A673 (cell line): ENCODE data around the gene RGL3. TPM values are rescaled to one million over a fixed set of nuclear protein-coding genes. Genes with fewer than 3 reads are reported as not detected.

Experiments used
- BruUV-seq: library from RNA; stranded (reverse); fragments of 400-500 nt; replicated peaks from 2 replicates; lab custom pipeline; 2021; lab: Mats Ljungman, UMichigan
- CTCF ChIA-PET: fragments of 300-600 bp; sonication (Branson Sonifier 250); formaldehyde crosslinking; loops from one replicate; lab custom pipeline; 2022; ENCODE audit warnings: antibody characterized with exemption; lab: Charles Lee
- POLR2A ChIA-PET: fragments of 300-600 bp; sonication (Branson Sonifier 250); formaldehyde crosslinking; loops from one replicate; lab custom pipeline; 2022; ENCODE audit warnings: antibody characterized with exemption; ENCODE audit not compliant: low non-redundant PET; lab: Charles Lee
- DNase-seq: peaks from one replicate; pipeline ENCODE4 v3.0.0-alpha.2; 2015; ENCODE audit warnings: low spot score
- H3K27ac ChIP-seq: fragments of 200-600 bp; sonication (generic); 2 replicates; pipeline ENCODE4 v1.5.1; 2016; ENCODE audit warnings: mixed run types, low read depth, mild to moderate bottlenecking, mixed read lengths, antibody characterized with exemption, low read length; ENCODE audit not compliant: poor library complexity, severe bottlenecking
- H3K27me3 ChIP-seq: fragments of 200-600 bp; sonication (generic); replicated peaks from 2 replicates; pipeline ENCODE4 v1.6.1; 2017; ENCODE audit warnings: mixed run types, low read depth, mild to moderate bottlenecking, mixed read lengths, antibody characterized with exemption, low read length; ENCODE audit not compliant: insufficient read depth, poor library complexity
- H3K36me3 ChIP-seq: fragments of 200-600 bp; sonication (generic); 2 replicates; pipeline ENCODE4 v1.6.1; 2016; ENCODE audit warnings: mixed run types, mild to moderate bottlenecking, mixed read lengths, antibody characterized with exemption, low read length; ENCODE audit not compliant: insufficient read depth, poor library complexity, severe bottlenecking
- H3K4me1 ChIP-seq: fragments of 200-600 bp; sonication (generic); 2 replicates; pipeline ENCODE4 v1.6.1; 2017; ENCODE audit warnings: mixed run types, mild to moderate bottlenecking, mixed read lengths, antibody characterized with exemption, low read length; ENCODE audit not compliant: insufficient read depth, poor library complexity, severe bottlenecking
- H3K4me3 ChIP-seq: fragments of 200-600 bp; sonication (generic); 2 replicates; pipeline ENCODE4 v1.5.1; 2016; ENCODE audit warnings: low read depth, mixed run types, mild to moderate bottlenecking, mixed read lengths, low read length; ENCODE audit not compliant: poor library complexity, severe bottlenecking
- H3K9me3 ChIP-seq: fragments of 200-600 bp; sonication (generic); 2 replicates; pipeline ENCODE4 v1.6.1; 2016; ENCODE audit warnings: mixed run types, low read depth, mild to moderate bottlenecking, mixed read lengths, antibody characterized with exemption, low read length; ENCODE audit not compliant: poor library complexity, severe bottlenecking
- CTCF ChIP-seq: fragments of 300-800, 200-600 bp; sonication (generic); conservative IDR thresholded peaks from 2 replicates; pipeline ENCODE4 v1.5.1; 2017; ENCODE audit warnings: low read depth, mild to moderate bottlenecking, antibody characterized with exemption, low read length, moderate library complexity, mixed read lengths
- EZH2 ChIP-seq: fragments of 200-600 bp; sonication (generic); IDR thresholded peaks from 2 replicates; pipeline ENCODE4 v1.6.1; 2017; ENCODE audit warnings: borderline replicate concordance, low read depth, mild to moderate bottlenecking, mixed read lengths, antibody characterized with exemption, low read length; ENCODE audit not compliant: poor library complexity, severe bottlenecking
- intact Hi-C: fragments of 100-400 bp; cut with micrococcal nuclease; formaldehyde crosslinking; loops from one replicate; pipeline ENCODE4 v1.10.0; 2022; ENCODE audit not compliant: unreplicated experiment
- total RNA-seq: library from RNA; stranded (reverse); gene quantifications from 2 replicates; pipeline ENCODE4 v1.2.3, GENCODE V29; 2021

Gene RGL3
- total RNA-seq, 1 experiment from 2014 or later = not detected

- intact Hi-C loops = no loop called here
- H3K27ac ChIP-seq = no peak overlapping the region
- no peak for TF ChIP-seq EZH2
- TF ChIP-seq CTCF = no peak
- H3K4me1 ChIP-seq = peaks cover 17% of the 10 kb centered on the region
- POLR2A ChIA-PET = interaction anchor here (0.5 to 0.7 kb wide), 2 partner anchors 30 to 1370 kb away, joined by 4 to 5 read pairs; partner anchors contain the start of gene ELAVL3
- BruUV-seq = no TSS peak
- H3K36me3 ChIP-seq = peaks cover 16% of the 10 kb centered on the region
- CTCF ChIA-PET = no interaction called here
- DNase-seq = no peak
- no peaks in the 10 kb centered on the region for H3K27me3 ChIP-seq
- H3K4me3 ChIP-seq = no peak overlapping the region
- H3K9me3 ChIP-seq = no peaks in the 10 kb centered on the region
These were observed 31.6 kb upstream of the RGL3 start for GRCh38 chr19:11450570-11451326.

GRCh38 chr19:11448923-11449554 is 29.9 kb upstream of the RGL3 start:
- Histone ChIP-seq H3K4me1 (peaks cover 17% of the 10 kb centered on the region), H3K27me3 (no peaks in the 10 kb centered on the region), H3K27ac (no peak overlapping the region), H3K4me3 (no peak overlapping the region), H3K9me3 (no peaks in the 10 kb centered on the region), H3K36me3 (peaks cover 30% of the 10 kb centered on the region)
- TF ChIP-seq EZH2 (no peak), CTCF (no peak)
- DNase-seq = no peak
- ChIA-PET POLR2A (no interaction called here), CTCF (no interaction called here)
- intact Hi-C loops = loop anchor here (10.0 kb wide), 1 partner anchor 154 kb away; the partner anchor contains the start of gene TSPAN16
- BruUV-seq = no TSS peak

- TF ChIP-seq CTCF (no peak), EZH2 (no peak)
- Histone ChIP-seq H3K4me3 (no peak overlapping the region), H3K27ac (no peak overlapping the region), H3K4me1 (peaks cover 17% of the 10 kb centered on the region), H3K9me3 (no peaks in the 10 kb centered on the region), H3K36me3 (peaks cover 35% of the 10 kb centered on the region), H3K27me3 (no peaks in the 10 kb centered on the region)
- BruUV-seq = no TSS peak
- ChIA-PET CTCF (no interaction called here), POLR2A (no interaction called here)
- DNase-seq = no peak
- intact Hi-C loops = loop anchor here (10.0 kb wide), 1 partner anchor 154 kb away; the partner anchor contains the start of gene TSPAN16
These were observed 29.3 kb upstream of the RGL3 start for GRCh38 chr19:11448410-11448809.
